Neuronal stem cell (in vitro differentiated cells): ENCODE measurements around the gene UBAP1L. TPM values are rescaled to one million over a fixed set of nuclear protein-coding genes. Genes with fewer than 3 reads are reported as not detected.

ENCODE experiments used
- DNase-seq: peaks from one replicate; pipeline ENCODE4 v3.0.0-alpha.2; 2013; ENCODE audit warnings: low spot score
- H2AFZ ChIP-seq: one replicate; pipeline ENCODE4 v1.6.1; 2013; ENCODE audit warnings: mild to moderate bottlenecking, low read length, inconsistent platforms
- H2AK5ac ChIP-seq: 2 replicates; pipeline ENCODE4 v1.6.1; 2013; ENCODE audit warnings: low read depth, mild to moderate bottlenecking, inconsistent platforms, low read length, moderate library complexity, mixed read lengths
- H2BK120ac ChIP-seq: 2 replicates; pipeline ENCODE4 v1.6.1; 2013; ENCODE audit warnings: low read depth, mild to moderate bottlenecking, inconsistent platforms, low read length, moderate library complexity, mixed read lengths
- H2BK12ac ChIP-seq: one replicate; pipeline ENCODE4 v1.6.1; 2013; ENCODE audit warnings: low read length, inconsistent platforms
- H2BK15ac ChIP-seq: 2 replicates; pipeline ENCODE4 v1.6.1; 2013; ENCODE audit warnings: mild to moderate bottlenecking, low read length, inconsistent platforms, mixed read lengths
- H2BK5ac ChIP-seq: one replicate; pipeline ENCODE4 v1.6.1; 2013; ENCODE audit warnings: inconsistent platforms, mild to moderate bottlenecking, low read length, moderate library complexity
- H3K14ac ChIP-seq: one replicate; pipeline ENCODE4 v1.6.1; 2013; ENCODE audit warnings: low read length, inconsistent platforms
- H3K18ac ChIP-seq: 2 replicates; pipeline ENCODE4 v1.6.1; 2013; ENCODE audit warnings: low read length, inconsistent platforms
- H3K23ac ChIP-seq: 2 replicates; pipeline ENCODE4 v1.6.1; 2013; ENCODE audit warnings: low read depth, mild to moderate bottlenecking, mixed read lengths, low read length, inconsistent platforms; ENCODE audit not compliant: poor library complexity
- H3K27ac ChIP-seq: replicated peaks from 3 replicates; pipeline ENCODE4 v1.5.1; 2013; ENCODE audit warnings: low read length, inconsistent platforms
- H3K27me3 ChIP-seq, 3 experiments: 2 replicates each; pipeline ENCODE4 v1.6.1; 2013; ENCODE audit warnings: low read length in 3 of 3, mild to moderate bottlenecking in 2 of 3, inconsistent platforms in 1 of 3, low read depth in 1 of 3, mixed read lengths in 1 of 3, moderate library complexity in 1 of 3; ENCODE audit not compliant: control insufficient read depth in 3 of 3, insufficient read depth in 3 of 3
- H3K36me3 ChIP-seq, 2 donors: replicated peaks in 1 of 2; 2 replicates each; pipeline ENCODE4 v1.6.1; 2013; ENCODE audit warnings: low read length in 2 of 2; ENCODE audit not compliant: control insufficient read depth in 2 of 2, insufficient read depth in 2 of 2
- H3K4ac ChIP-seq: 2 replicates; pipeline ENCODE4 v1.6.1; 2013; ENCODE audit warnings: inconsistent platforms, mild to moderate bottlenecking, low read length, moderate library complexity
- H3K4me1 ChIP-seq, 2 donors: 1 replicate in 1 of 2; 2 replicates in 1 of 2; pipeline ENCODE4 v1.6.1; 2013; ENCODE audit warnings: low read length in 2 of 2, low read depth in 1 of 2; ENCODE audit not compliant: control insufficient read depth in 2 of 2, insufficient read depth in 1 of 2
- H3K4me2 ChIP-seq: one replicate; pipeline ENCODE4 v1.6.1; 2013; ENCODE audit warnings: mild to moderate bottlenecking, low read length, inconsistent platforms; ENCODE audit not compliant: insufficient read depth, poor library complexity, severe bottlenecking
- H3K4me3 ChIP-seq, 2 donors: 2 replicates each; pipeline ENCODE4 v1.5.1; 2013; ENCODE audit warnings: low read length in 2 of 2, mild to moderate bottlenecking in 2 of 2, inconsistent platforms in 1 of 2, moderate library complexity in 1 of 2
- H3K79me1 ChIP-seq: one replicate; pipeline ENCODE4 v1.6.1; 2013; ENCODE audit warnings: low read depth, mild to moderate bottlenecking, inconsistent platforms, low read length, moderate library complexity
- H3K9ac ChIP-seq: one replicate; pipeline ENCODE4 v1.6.1; 2013; ENCODE audit warnings: mild to moderate bottlenecking, low read depth, low read length, inconsistent platforms; ENCODE audit not compliant: poor library complexity
- H3K9me3 ChIP-seq, 2 donors: replicated peaks in 1 of 2; 2 replicates each; pipeline versions ENCODE3 to v1.6.1; 2013; ENCODE audit warnings: low read length in 2 of 2, mild to moderate bottlenecking in 2 of 2, inconsistent platforms in 1 of 2, low read depth in 1 of 2, mixed read lengths in 1 of 2, moderate library complexity in 1 of 2; ENCODE audit not compliant: control insufficient read depth in 2 of 2, insufficient read depth in 1 of 2
- H4K8ac ChIP-seq: one replicate; pipeline ENCODE4 v1.6.1; 2013; ENCODE audit warnings: low read depth, mild to moderate bottlenecking, inconsistent platforms, low read length, moderate library complexity
- H4K91ac ChIP-seq: one replicate; pipeline ENCODE4 v1.6.1; 2013; ENCODE audit warnings: low read length, low read depth, mild to moderate bottlenecking, inconsistent platforms; ENCODE audit not compliant: poor library complexity
- WGBS, 2 donors: extraction: QIAGEN DNeasy Blood & Tissue Kit; methylation state at CpG; one replicate each; pipeline ENCODE4 v1.1.7; 2013; ENCODE audit warnings: missing lambda C conversion rate in 2 of 2, mixed read lengths in 1 of 2; ENCODE audit not compliant: insufficient read length in 2 of 2, insufficient replicate concordance in 1 of 2; ENCODE audit errors: extremely low coverage in 2 of 2; 5-methylcytosine and 5-hydroxymethylcytosine counted together
- small RNA-seq: library from polyadenylated mRNA; stranded (forward); fragments of <200 nt; extraction: miRNeasy Mini kit (QIAGEN cat#:217004); gene quantifications from one replicate; pipeline ENCODE3, GENCODE V24; 2013; ENCODE audit not compliant: insufficient read depth

The UBAP1L gene

DNA sequence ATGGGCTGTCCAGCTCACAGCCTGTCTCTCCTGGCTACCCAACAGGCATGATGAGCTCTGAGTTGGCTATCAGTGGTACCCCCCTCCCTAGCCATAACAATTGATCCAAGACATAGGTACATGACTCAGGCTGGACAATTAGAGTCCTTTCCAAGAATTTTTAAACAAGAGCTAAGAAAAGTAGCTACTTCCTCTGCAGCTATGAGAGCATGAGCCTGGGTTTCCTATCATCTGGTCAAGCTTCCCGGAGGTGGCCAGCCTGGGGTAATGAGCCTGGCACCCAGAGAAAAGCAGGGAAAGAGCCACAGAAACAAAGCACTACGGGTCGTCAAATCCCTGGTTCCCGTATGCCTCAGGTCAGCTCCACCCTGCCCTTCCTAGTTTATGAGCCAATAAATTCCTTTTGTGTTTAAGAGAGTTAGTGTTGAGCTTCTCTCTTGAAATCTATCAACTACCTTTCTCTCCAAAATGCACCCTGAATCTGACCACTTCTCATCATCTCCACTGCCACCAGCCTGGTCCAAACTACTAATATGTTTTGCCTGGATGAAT, 72.1 kb downstream of the UBAP1L start:
- Histone ChIP-seq H2BK120ac (no peak overlapping the region), H3K4me3 (no peak overlapping the region), H2AFZ (no peak overlapping the region), H3K27ac (no peak overlapping the region), H3K18ac (no peak overlapping the region), H3K4me1 (peaks cover 2 to 14% of the 10 kb centered on the region in 2 donors), H4K8ac (no peak overlapping the region), H4K91ac (no peak overlapping the region), H3K27me3 (peaks cover 0 to 18% (median 3%) of the 10 kb centered on the region in 3 experiments), H3K36me3 (no peaks in the 10 kb centered on the region), H2BK15ac (no peak overlapping the region), H2AK5ac (no peak overlapping the region), H3K9me3 (no peaks in the 10 kb centered on the region), H3K79me1 (no peaks in the 10 kb centered on the region), H3K23ac (no peak overlapping the region), H3K4me2 (no peak overlapping the region), H2BK12ac (no peak overlapping the region), H3K4ac (no peak overlapping the region), H3K14ac (no peak overlapping the region), H3K9ac (no peak overlapping the region), H2BK5ac (no peak overlapping the region)
- no CpG with 5 or more reads among the region's 4 CpGs for WGBS, 2 donors
- no peak for DNase-seq

Small RNAs within 50 kb of the gene (small RNA-seq; reads per million reads assigned to genes)
- gene AC013553.1 = not detected
